SH-SY5Y (cell line): Measurements from ENCODE around the gene ADAM12.

Source experiments
- GATA2 ChIP-seq: IDR thresholded peaks from 2 replicates; pipeline ENCODE4 v1.6.1; 2011; ENCODE audit warnings: mild to moderate bottlenecking, low read depth, low read length
- GATA3 ChIP-seq: IDR thresholded peaks from 2 replicates; pipeline ENCODE4 v1.6.1; 2011; ENCODE audit warnings: low read depth, mild to moderate bottlenecking, low read length, moderate library complexity

ADAM12 gene

DNA sequence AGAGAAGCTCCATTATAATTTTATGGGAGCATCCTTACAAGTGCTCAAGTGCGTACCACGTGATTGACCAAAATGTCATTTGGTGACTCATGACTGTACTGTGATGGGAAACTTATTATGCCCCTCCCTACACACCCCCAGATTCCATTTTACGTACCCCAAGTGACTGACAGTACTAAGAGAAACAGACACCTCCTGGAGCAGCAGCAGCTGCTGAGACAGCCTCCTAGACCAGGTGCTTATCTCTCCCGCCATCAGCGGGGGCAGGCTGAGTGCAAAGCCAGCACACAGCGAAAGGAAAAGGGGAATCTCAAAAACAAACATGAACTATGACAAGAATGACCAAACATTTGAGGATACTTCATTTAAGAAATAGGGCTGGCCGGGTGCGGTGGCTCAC lies 4.2 kb upstream of the ADAM12 start:
- TF ChIP-seq GATA3 (no peak), GATA2 (peak; percentile 63)

DNA sequence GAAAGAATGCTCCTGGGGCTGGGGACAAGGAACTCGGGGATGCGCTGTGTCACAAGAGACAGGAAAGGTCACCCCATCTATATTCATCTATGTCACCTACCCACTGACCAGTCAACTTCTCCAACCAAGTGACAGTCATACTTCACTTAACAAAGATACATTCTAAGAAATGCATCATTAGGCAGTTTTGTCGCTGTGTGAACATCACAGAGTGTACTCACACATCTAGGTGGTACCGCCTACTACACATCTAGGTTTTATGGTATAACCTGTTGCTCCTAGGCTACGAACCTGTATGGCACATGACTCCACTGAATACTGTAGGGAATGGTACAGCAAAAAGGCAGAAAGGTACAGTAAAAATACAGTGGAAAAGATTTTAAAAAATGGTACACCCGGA lies 3.8 kb upstream of the ADAM12 start:
- no peak for TF ChIP-seq GATA2
- TF ChIP-seq GATA3 = no peak

DNA sequence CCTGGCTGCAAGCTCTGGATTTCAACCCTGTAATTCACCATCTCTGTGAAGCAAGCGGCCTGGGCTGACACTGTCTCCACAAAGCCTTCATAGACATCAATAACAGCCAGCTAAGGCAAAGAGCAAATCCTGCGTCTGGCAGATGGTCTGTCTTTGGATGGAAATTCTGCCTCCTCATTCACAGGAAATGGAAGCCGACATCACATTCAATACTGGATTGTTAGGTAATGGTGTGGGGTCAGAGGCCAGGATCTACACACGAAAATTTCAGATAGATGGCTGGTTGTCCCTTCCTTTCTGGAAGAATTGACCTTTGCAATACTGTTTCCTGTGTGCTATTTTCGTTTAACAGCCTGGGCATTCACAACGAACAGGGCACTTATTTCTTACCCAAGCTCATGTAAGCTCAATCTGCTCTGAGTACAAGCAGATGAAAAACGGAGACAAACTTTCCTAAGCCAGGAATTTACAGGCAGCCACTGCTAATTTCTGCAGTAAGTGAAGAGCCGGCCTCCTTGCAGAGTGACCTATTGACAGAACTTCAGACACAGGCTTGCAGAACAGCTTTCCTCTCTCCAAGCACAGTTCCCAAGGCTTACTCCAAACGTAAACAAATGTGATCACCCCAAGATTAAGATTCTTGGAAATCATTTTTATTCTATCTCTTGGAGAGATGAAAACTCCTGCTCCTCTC lies 3.1 kb upstream of the ADAM12 start:
- TF ChIP-seq GATA3 = no peak
- no peak for TF ChIP-seq GATA2

DNA sequence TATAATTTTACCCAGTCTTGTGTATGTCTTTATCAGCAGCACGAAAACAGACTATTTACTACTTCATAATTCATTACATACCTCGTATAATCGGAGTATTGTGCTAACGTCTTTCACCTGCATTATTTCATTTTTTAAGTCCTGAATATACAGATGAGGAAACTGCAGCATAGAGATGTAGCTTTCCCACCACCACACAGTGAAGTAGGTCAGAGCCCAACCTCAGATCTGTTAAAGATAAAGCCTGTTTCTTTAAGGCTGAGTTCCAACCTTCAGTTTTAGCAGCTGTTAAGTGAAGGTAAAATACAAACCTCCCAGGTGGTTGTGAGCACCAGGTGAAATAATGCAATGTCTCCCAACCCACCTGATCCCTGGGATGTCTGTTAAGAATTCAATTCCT lies 2.0 kb upstream of the ADAM12 start:
- TF ChIP-seq GATA2 (no peak), GATA3 (no peak)

DNA sequence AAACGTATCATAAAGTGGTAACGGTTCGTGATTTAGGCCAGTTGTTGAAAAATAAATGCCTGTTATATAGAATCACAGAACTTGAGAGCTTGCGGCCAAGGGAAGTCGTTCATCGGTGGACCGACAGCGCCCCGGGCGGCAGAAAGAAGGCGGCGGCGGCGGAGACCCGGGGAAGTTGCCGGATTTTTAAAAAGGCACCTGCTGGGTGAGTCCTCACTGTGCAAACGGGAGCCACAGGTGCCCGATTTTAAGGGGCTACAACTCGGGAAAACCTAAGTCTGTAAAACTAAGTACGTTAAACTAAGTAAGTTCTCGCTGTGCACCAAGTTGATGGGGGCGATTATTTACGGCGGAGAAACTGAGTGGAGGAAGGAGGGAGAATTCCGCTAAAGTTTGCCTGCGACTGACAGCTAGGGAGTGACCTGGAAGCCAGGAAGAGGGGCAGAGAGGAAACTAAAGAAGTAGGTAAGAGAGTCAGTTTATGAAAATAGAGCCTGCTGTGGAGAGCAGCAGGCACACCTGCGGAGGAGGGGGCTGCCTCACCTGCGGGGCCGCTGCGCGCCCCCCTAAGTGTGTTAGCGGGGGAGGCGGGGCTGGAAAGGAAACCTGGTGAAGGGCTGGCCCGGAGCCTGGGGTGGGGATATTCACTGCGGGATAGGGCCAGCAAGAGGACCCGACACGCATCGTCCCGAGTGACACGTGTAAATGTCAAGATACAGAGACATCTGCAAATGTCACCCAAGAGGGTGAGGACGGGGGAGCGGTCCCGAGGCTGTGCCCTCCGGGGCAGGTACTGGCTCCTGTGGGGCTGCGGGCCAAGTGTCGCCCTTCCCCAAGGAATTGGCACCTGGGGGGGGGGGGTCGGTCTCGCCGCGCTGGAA lies 996 bp downstream of the ADAM12 start:
- TF ChIP-seq GATA2 = no peak
- no peak for TF ChIP-seq GATA3

DNA sequence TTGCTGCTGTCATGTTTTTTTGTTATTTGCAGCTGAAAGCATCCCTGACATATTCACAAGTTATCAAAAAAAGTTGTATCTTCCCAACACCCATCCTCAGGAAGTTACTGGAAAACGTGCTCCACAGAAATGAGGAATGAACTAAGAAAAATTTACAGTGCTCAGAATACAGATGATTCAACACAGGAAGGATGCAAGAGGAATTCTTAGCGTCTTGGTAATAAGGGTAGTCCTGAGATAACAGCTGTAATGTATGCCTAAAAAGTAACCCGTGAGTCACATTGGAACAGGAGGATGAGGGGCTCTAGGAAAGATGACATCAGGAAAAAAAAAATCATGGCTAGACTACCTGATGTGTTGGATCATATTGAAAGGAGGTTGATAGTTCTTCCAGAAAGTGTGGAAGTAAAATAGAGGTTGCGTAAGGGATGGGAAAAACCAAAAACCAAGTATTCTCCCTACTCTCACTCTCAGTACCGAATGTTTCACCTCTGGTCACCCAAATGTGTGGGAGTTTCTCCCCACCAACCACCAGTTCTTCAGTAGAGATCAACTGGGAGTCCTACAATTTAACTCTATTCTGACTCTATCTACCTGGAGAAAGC lies 3.9 kb downstream of the ADAM12 start:
- TF ChIP-seq GATA3 = no peak
- TF ChIP-seq GATA2 = no peak

DNA sequence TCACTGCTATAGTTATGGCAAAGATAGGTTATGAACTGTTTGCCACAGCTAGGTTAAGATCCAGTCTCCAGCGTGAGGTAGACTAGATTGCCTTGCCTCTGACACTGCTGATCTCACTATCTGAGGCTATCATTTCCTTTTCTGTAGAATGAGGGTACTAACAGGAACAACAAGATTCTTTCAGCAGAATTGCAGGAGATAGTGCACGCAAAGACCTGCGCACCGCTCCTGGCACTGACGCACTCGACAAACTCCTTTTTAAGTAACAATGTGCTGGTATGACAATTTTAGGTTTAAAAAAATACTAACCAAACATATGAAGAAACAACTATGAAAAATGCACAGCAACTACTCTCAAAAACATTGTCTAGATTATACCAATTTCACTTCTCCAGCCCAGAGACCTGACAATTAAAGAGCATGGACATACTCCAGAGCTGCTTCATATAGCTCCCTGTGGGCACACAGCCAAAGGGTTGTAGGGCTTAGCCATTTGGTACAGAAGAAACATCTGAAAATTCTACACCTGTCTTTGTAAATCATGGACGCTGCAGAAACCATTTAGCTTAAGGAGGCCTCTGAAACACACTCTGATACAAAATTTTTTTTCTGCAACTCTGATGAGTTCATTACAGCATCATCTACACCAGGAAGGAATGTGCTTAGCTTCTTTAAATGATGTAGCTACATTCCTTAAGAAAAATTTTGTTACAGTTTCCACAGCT lies 7.8 kb downstream of the ADAM12 start:
- TF ChIP-seq GATA2 = peak; percentile 21; the same call in 1 of the 2 replicates
- TF ChIP-seq GATA3 = no peak

DNA sequence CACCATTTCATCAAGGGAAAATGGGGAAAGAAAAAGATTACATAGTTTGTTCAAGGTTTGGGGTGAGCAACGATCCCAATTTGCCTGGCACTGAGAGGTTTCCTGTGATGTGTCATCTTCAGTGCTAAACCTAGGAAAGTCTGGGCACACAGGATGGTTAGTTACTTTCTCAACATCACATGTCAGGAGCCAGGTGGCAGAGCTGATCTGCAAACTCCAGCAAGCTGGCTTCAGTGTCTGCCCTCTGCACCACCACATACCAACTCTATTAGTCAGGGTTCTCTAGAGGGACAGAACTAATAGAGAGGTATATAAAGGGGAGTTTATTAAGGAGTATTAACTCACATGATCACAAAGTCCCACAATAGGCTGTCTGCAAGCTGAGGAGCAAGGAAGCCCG lies 11.3 kb downstream of the ADAM12 start:
- no peak for TF ChIP-seq GATA3
- TF ChIP-seq GATA2 = no peak

DNA sequence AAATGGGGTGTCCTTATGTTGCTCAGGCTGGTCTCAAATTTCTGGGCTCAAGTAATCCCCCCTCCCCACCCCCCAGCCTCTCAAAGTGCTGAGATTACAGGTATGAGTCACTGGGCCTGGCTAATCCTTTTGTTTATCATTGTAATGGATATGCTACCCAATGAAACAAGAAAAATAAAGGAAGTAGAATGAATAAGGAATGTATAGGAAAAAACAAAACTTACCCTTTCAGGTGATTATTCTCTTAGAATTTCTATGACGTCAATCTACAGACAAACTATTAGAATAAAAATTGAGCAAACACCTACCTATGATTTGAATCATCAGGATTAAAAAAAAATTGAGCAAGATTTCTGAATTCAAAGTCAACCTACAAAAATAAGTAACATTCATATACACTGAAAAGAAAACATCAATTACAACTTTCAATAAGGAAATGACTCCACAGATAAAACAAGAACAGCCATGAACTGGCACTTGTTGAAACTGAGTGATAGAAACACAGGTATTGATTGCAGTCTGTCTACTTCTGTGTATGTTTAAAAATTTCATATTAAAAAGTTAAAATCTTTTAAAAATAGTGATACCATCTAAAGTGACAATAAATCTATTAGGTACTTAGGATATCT lies 12.2 kb downstream of the ADAM12 start:
- TF ChIP-seq GATA3 = no peak
- no peak for TF ChIP-seq GATA2

DNA sequence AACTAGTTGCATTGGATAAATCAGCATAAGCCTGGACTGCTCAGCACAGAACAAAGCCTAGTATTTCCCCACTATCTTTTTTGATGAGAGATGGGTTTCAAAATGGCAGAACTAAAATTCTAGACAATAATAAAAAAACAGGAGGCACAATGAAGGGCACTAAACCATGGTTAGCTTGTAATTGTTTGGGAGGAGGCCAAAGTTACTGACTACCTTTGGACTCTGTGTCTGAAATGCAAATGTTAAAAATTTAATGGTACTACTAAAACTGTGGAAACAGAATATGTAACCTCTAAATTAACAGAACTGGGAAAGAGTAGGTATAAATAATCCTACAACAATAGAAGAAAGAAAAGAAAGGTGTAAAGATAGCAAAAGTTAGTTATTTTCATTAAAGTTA lies 13.0 kb downstream of the ADAM12 start:
- TF ChIP-seq GATA3 = no peak
- no peak for TF ChIP-seq GATA2

DNA sequence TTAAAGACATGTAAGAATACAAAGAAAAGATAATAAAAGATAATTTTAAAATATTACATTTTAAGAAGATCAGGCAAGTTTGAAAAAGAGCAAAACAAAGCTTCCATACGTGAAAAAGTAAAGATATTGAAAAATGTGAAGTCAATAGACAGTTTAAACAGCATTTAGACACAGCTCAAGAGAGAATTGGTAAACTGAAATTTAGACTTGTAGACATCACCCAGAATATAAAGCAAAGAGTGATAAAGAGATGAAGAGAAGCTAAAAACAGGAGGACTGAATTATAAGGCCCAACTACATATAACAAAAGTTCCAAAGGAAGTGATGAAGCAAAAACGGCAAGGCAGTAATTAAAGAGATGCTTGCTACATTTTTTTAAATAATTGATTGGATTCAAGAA lies 13.8 kb downstream of the ADAM12 start:
- no peak for TF ChIP-seq GATA3
- TF ChIP-seq GATA2 = no peak

DNA sequence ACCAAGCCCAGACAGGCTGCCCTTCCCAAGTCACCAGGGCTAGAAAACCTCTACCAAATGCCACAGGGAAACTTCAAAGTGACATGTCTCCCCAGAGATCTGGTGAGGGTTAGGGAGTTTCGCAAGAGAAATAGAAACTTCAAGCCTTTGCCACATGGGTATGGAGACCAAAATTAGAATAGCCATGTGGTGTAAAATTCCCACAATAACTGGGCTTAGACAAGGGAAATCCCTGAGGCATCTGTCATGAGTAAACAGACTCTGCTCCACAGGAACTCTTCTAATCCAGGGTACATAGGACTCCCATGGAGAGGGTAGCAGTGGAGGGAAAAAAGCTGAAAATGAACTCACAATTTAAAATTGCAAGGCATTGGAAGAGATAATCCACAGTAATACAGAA lies 14.3 kb downstream of the ADAM12 start:
- TF ChIP-seq GATA2 = no peak
- no peak for TF ChIP-seq GATA3

DNA sequence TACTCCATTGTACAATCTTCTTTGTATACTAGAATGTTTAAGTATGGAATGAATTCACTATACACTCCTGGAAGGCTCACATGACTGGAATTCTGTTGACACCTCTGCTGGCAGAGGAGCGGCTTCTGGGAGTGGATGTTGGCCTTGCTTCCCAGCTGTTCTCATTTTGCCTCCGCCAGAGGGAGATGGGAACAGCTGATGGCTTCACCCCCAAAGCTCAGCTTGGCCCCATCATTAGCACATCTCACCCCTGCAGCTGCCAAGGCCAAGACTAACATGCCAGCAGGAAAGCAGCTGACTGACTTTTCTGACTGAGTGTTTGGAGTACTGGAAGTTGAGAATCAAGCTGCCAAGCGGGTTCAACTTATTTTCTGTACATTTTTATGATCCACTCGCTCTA lies 15.1 kb downstream of the ADAM12 start:
- no peak for TF ChIP-seq GATA2
- no peak for TF ChIP-seq GATA3

DNA sequence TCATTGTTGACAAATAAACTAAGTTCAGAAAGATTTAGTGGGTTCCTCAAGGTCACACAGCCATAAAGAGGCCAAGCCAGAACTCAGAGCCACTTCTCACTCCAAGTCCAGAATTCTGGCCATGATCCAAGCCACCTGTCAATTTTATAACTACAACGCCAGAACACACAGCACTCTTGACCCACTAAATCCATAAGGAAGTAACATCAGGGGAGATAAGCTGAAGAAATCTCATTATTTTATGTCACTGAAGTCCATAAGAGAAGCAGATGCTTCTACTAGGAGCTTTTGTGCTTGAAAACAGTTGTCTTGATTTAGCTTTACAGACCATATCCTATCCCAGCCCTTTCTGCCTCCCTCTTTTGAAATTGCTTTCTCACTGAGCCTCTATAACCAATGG lies 15.9 kb downstream of the ADAM12 start:
- TF ChIP-seq GATA2 (peak; percentile 38; the same call in 1 of the 2 replicates), GATA3 (no peak)
